H1 (cell line): Measurements from ENCODE around the gene PTBP3. TPM values are rescaled to one million over a fixed set of nuclear protein-coding genes. Genes with fewer than 3 reads are reported as not detected.

Experiments
- CTCF ChIA-PET: fragments of 300-600 bp; sonication (Branson Sonifier 250); formaldehyde crosslinking; loops from one replicate; lab custom pipeline; 2021; ENCODE audit not compliant: partially characterized antibody; lab: Charles Lee
- POLR2A ChIA-PET: fragments of 300-600 bp; sonication (Branson Sonifier 250); formaldehyde crosslinking; loops from one replicate; lab custom pipeline; 2021; ENCODE audit warnings: inconsistent platforms; ENCODE audit not compliant: partially characterized antibody; lab: Charles Lee
- DNase-seq, 2 experiments: peaks; one replicate each; pipeline versions ENCODE4 v3.0.0 to v3.0.0-alpha.2; 2010 to 2022; ENCODE audit warnings: low spot score in 2 of 2, low read depth in 1 of 2, mixed read lengths in 1 of 2
- FAIRE-seq: peaks from 2 replicates; lab custom pipeline; 2011; peaks lifted over from hg19 to GRCh38; lab: Jason Lieb, UNC
- H2AFZ ChIP-seq: 2 replicates; pipeline ENCODE4 v1.8.1; 2012; ENCODE audit warnings: low read length, inconsistent platforms
- H2AK5ac ChIP-seq: 2 replicates; pipeline ENCODE4 v1.6.1; 2013; ENCODE audit warnings: low read depth, low read length
- H2BK120ac ChIP-seq: replicated peaks from 2 replicates; pipeline ENCODE3; 2013; ENCODE audit warnings: low read depth, low read length, inconsistent platforms
- H2BK12ac ChIP-seq: 2 replicates; pipeline ENCODE4 v1.6.1; 2013; ENCODE audit warnings: low read depth, low read length
- H2BK15ac ChIP-seq: 2 replicates; pipeline ENCODE4 v1.6.1; 2013; ENCODE audit warnings: low read length
- H2BK20ac ChIP-seq: 2 replicates; pipeline ENCODE4 v1.6.1; 2013; ENCODE audit warnings: low read length
- H2BK5ac ChIP-seq: 2 replicates; pipeline ENCODE4 v1.6.1; 2013; ENCODE audit warnings: low read depth, low read length
- H3K14ac ChIP-seq: 2 replicates; pipeline ENCODE4 v1.6.1; 2013; ENCODE audit warnings: inconsistent platforms; ENCODE audit not compliant: insufficient read length
- H3K18ac ChIP-seq: 2 replicates; pipeline ENCODE4 v1.6.1; 2013; ENCODE audit warnings: low read length; ENCODE audit errors: extremely low read depth
- H3K23ac ChIP-seq: 2 replicates; pipeline ENCODE4 v1.6.1; 2013; ENCODE audit warnings: inconsistent platforms; ENCODE audit not compliant: insufficient read length
- H3K23me2 ChIP-seq: 2 replicates; pipeline ENCODE4 v1.6.1; 2013; ENCODE audit warnings: low read depth, low read length
- H3K27ac ChIP-seq: 2 replicates; pipeline ENCODE4 v1.6.1; 2011; ENCODE audit warnings: low read depth, low read length, inconsistent platforms
- H3K27me3 ChIP-seq, 4 experiments: replicated peaks in 1 of 4; 1 replicate in 1 of 4; 2 replicates in 3 of 4; pipeline versions ENCODE4 v1.6.1 to v1.8.1; 2011 to 2013; ENCODE audit warnings: low read length in 3 of 4, mild to moderate bottlenecking in 3 of 4, inconsistent platforms in 2 of 4, mixed read lengths in 2 of 4, moderate library complexity in 1 of 4; ENCODE audit not compliant: control insufficient read depth in 3 of 4, insufficient read depth in 3 of 4; ENCODE audit errors: extremely low read depth in 1 of 4
- H3K36me3 ChIP-seq, 4 experiments: 2 replicates each; pipeline versions ENCODE4 v1.6.1 to v1.8.1; 2011 to 2013; ENCODE audit warnings: mild to moderate bottlenecking in 4 of 4, low read length in 3 of 4, moderate library complexity in 2 of 4, control low read depth in 1 of 4, inconsistent platforms in 1 of 4; ENCODE audit not compliant: insufficient read depth in 4 of 4, control insufficient read depth in 2 of 4
- H3K4ac ChIP-seq: replicated peaks from 2 replicates; pipeline ENCODE3; 2013; ENCODE audit warnings: low read length, low read depth, mixed read lengths, inconsistent platforms; ENCODE audit not compliant: insufficient read length
- H3K4me1 ChIP-seq, 4 experiments: replicated peaks in 1 of 4; 1 replicate in 1 of 4; 2 replicates in 3 of 4; pipeline versions ENCODE4 v1.6.1 to v1.8.1; 2011 to 2013; ENCODE audit warnings: low read length in 3 of 4, inconsistent platforms in 2 of 4, mixed read lengths in 1 of 4; ENCODE audit not compliant: insufficient read depth in 4 of 4, control insufficient read depth in 3 of 4
- H3K4me2 ChIP-seq, 2 experiments: 2 replicates each; pipeline versions ENCODE4 v1.6.1 to v1.8.1; 2011 to 2013; ENCODE audit warnings: low read depth in 2 of 2, low read length in 2 of 2, control low read depth in 1 of 2, inconsistent platforms in 1 of 2, mild to moderate bottlenecking in 1 of 2; ENCODE audit not compliant: insufficient read depth in 1 of 2
- H3K4me3 ChIP-seq, 4 experiments: fragments of 200-600, 300-600 bp in 1 of 4; sonication (generic), shearing (Covaris generic), sonication (Bioruptor Twin) in 1 of 4; 2 replicates each; pipeline versions ENCODE4 v1.5.1 to v1.8.1; 2011 to 2016; ENCODE audit warnings: low read length in 4 of 4, low read depth in 3 of 4, control low read depth in 2 of 4, inconsistent platforms in 2 of 4, mild to moderate bottlenecking in 2 of 4, mixed read lengths in 1 of 4, moderate library complexity in 1 of 4; ENCODE audit not compliant: insufficient read depth in 2 of 4; ENCODE audit errors: extremely low read depth in 1 of 4
- H3K56ac ChIP-seq: replicated peaks from 2 replicates; pipeline ENCODE3; 2013; ENCODE audit warnings: low read depth, mild to moderate bottlenecking, mixed read lengths, low read length, inconsistent platforms; ENCODE audit not compliant: insufficient read length
- H3K79me1 ChIP-seq: 2 replicates; pipeline ENCODE4 v1.6.1; 2013; ENCODE audit warnings: low read depth, low read length, control low read depth
- H3K79me2 ChIP-seq, 2 experiments: 2 replicates each; pipeline versions ENCODE4 v1.6.1 to v1.8.1; 2012 to 2013; ENCODE audit warnings: low read length in 2 of 2, mild to moderate bottlenecking in 2 of 2, inconsistent platforms in 1 of 2; ENCODE audit not compliant: insufficient read depth in 2 of 2, control insufficient read depth in 1 of 2
- H3K9ac ChIP-seq, 4 experiments: replicated peaks in 1 of 4; 1 replicate in 1 of 4; 2 replicates in 3 of 4; pipeline versions ENCODE4 v1.6.1 to v1.8.1; 2011 to 2013; ENCODE audit warnings: low read depth in 3 of 4, low read length in 3 of 4, control low read depth in 2 of 4, mild to moderate bottlenecking in 2 of 4, moderate library complexity in 2 of 4, inconsistent platforms in 1 of 4; ENCODE audit errors: extremely low read depth in 1 of 4
- H3K9me3 ChIP-seq, 2 experiments: 2 replicates each; pipeline versions ENCODE4 v1.6.1 to v1.8.1; 2012 to 2013; ENCODE audit warnings: mild to moderate bottlenecking in 2 of 2, moderate library complexity in 2 of 2, control low read depth in 1 of 2, inconsistent platforms in 1 of 2, low read depth in 1 of 2, low read length in 1 of 2, mixed read lengths in 1 of 2; ENCODE audit not compliant: insufficient read depth in 2 of 2
- H4K20me1 ChIP-seq, 2 experiments: replicated peaks in 1 of 2; 2 replicates each; pipeline versions ENCODE3 to v1.8.1; 2011 to 2013; ENCODE audit warnings: inconsistent platforms in 2 of 2, low read length in 2 of 2, mild to moderate bottlenecking in 1 of 2; ENCODE audit not compliant: insufficient read depth in 2 of 2, control insufficient read depth in 1 of 2
- H4K5ac ChIP-seq: 2 replicates; pipeline ENCODE4 v1.6.1; 2013; ENCODE audit warnings: low read length, low read depth, mixed read lengths, inconsistent platforms; ENCODE audit not compliant: insufficient read length
- H4K8ac ChIP-seq: 2 replicates; pipeline ENCODE4 v1.8.0; 2013; ENCODE audit warnings: mild to moderate bottlenecking, moderate library complexity, low read length, inconsistent platforms; ENCODE audit not compliant: insufficient read depth; ENCODE audit errors: extremely low read depth
- H4K91ac ChIP-seq: replicated peaks from 2 replicates; pipeline ENCODE3; 2013; ENCODE audit warnings: low read length, mixed read lengths, inconsistent platforms; ENCODE audit not compliant: insufficient read length
- RNF2 ChIP-seq: fragments of 200-900, 300-1000 bp; sonication (generic); IDR thresholded peaks from 2 replicates; pipeline ENCODE4 v1.7.1; 2016; ENCODE audit warnings: borderline replicate concordance, low read depth, mild to moderate bottlenecking, antibody characterized with exemption, low read length; ENCODE audit not compliant: poor library complexity, severe bottlenecking; ENCODE audit errors: missing control alignments
- SRF ChIP-seq: IDR thresholded peaks from 2 replicates; pipeline ENCODE4 v1.6.1; 2011; ENCODE audit warnings: mild to moderate bottlenecking, low read depth, low read length, moderate library complexity
- WGBS, 2 experiments: shearing (Covaris generic) in 1 of 2; methylation state at CpG; one replicate each; pipeline versions ENCODE4 v1.1.6 to v1.1.7; 2013 to 2015; ENCODE audit warnings: low lambda C conversion rate in 2 of 2, mixed read lengths in 2 of 2, inconsistent platforms in 1 of 2, low coverage in 1 of 2, missing lambda C conversion rate in 1 of 2; ENCODE audit not compliant: insufficient replicate concordance in 2 of 2, insufficient coverage in 1 of 2, insufficient read length in 1 of 2; ENCODE audit errors: extremely low coverage in 1 of 2, missing lambda C conversion rate in 1 of 2; 5-methylcytosine and 5-hydroxymethylcytosine counted together
- polyA plus RNA-seq, 7 experiments: library from polyadenylated mRNA; depleted of rRNA in 3 of 7; stranded (reverse) in 5 of 7; unstranded in 2 of 7; fragments of >200 nt in 5 of 7; fragments of 200-250 nt in 2 of 7; gene quantifications; 1 replicate in 5 of 7; 2 replicates in 1 of 7; 4 replicates in 1 of 7; pipeline versions ENCODE4 v1.2.1 to v1.2.3, GENCODE V29; 2011 to 2013; ENCODE audit warnings: missing spikeins in 2 of 7, mixed read lengths in 2 of 7
- total RNA-seq: library from RNA; stranded (reverse); fragmentation: NEBNext Ultra II Directional; extraction: Animal tissue kit (Norgen Biotek cat#: 25700); gene quantifications from 2 replicates; pipeline ENCODE4 v1.2.1, GENCODE V29; 2021

The PTBP3 gene
- total and polyA plus RNA-seq, 2 of the 8 experiments (the other 6 are each of a cell fraction or from before 2014, with no cell fraction given), result 51.0 to 124 TPM

DNA sequence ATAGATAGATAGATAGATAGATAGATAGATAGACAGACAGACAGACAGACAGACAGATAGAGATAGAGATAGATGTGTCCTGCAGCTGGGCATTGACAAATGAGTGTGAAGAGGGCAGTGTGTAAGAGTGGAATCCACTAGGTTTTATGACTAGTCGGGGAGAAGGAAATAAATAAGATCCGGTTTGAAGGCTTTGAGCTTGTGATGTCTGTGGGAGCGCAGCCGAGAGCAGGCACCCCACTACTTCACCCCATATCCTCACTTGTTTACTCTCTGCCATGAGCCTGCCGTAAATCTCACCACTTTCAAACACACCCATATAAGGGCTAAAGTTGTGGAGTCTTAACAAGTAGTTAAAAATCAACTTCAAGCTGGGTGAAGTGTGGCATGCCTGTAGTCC lies 156.9 kb downstream of the PTBP3 start:
- Histone ChIP-seq H2AK5ac (no peak overlapping the region), H2BK15ac (no peak overlapping the region), H3K23ac (no peak overlapping the region), H3K4ac (no peak overlapping the region), H2BK20ac (no peak overlapping the region), H3K4me2 (peak overlapping the region in 1 of 2 experiments; percentile 87; a peak in 1 of 4 replicates), H2BK120ac (no peak overlapping the region), H4K20me1 (no peaks in the 10 kb centered on the region), H3K56ac (no peak overlapping the region), H3K4me1 (peaks cover 0 to 11% (median 5%) of the 10 kb centered on the region in 4 experiments; a peak in 5 of 7 replicates), H4K8ac (no peak overlapping the region), H3K14ac (no peak overlapping the region), H3K79me2 (no peaks in the 10 kb centered on the region)
- TF ChIP-seq SRF (0 out of 2 replicates have a peak, but pooled peaks have one; percentile 12), RNF2 (no peak)
- TF ChIP-seq, all 59 proteins: peak for 1
- ChIA-PET POLR2A (interaction anchor here (0.7 to 2.5 kb wide), 3 partner anchors 10 to 17 kb away, joined by 3 to 13 read pairs (median 5); no protein-coding TSS in a partner anchor), CTCF (interaction anchor here (0.7 to 3.7 kb wide), 5 partner anchors 11 to 155 kb away, joined by 3 to 14 read pairs (median 5); no protein-coding TSS in a partner anchor)
- Histone ChIP-seq H3K18ac (no peak overlapping the region), H3K36me3 (no peaks in the 10 kb centered on the region), H2BK12ac (no peak overlapping the region), H3K9me3 (no peaks in the 10 kb centered on the region), H4K5ac (no peak overlapping the region), H3K27me3 (peaks cover 0 to 35% (median 17%) of the 10 kb centered on the region in 4 experiments; a peak in 5 of 7 replicates), H3K9ac (no peak overlapping the region), H3K79me1 (no peaks in the 10 kb centered on the region), H3K27ac (no peak overlapping the region), H4K91ac (no peak overlapping the region), H2BK5ac (no peak overlapping the region), H2AFZ (no peak overlapping the region), H3K23me2 (peaks cover 10% of the 10 kb centered on the region), H3K4me3 (no peak overlapping the region)
- WGBS, 2 experiments, result 92% methylated on average over 5 of the region's 5 CpGs; no CpG with 5 or more reads in 1 of the 2 experiments
- no peak for FAIRE-seq
- DNase-seq, result no peak
